Measurements from ENCODE around the gene CLCN1. TPM values are rescaled to one million over a fixed set of nuclear protein-coding genes. Genes with fewer than 3 reads are reported as not detected.

CLCN1 gene
- total RNA-seq, 1 donor = 0.54 TPM

DNA sequence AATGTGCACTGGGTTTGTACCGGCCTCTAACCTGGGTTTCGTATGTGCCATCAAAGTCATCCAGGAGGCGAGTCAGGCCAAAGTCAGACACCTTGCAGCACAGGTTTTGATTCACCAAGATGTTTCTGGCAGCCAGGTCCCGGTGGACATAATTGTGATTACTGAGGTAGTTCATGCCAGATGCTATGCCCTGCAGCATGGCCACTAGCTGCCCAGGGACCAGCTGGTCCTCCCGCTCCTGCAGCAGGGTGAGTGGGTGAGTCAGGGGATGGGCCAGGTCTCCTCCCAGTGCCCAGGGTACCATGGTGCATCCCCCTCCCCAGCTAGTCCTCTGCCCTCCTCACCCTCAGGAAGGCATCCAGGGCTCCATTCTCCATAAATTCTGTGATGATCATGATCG, 78.9 kb downstream of the CLCN1 start:
- DNase-seq (ENCODE audit: low read depth in 2 of 3, low spot score in 2 of 3) = no peak

DNA sequence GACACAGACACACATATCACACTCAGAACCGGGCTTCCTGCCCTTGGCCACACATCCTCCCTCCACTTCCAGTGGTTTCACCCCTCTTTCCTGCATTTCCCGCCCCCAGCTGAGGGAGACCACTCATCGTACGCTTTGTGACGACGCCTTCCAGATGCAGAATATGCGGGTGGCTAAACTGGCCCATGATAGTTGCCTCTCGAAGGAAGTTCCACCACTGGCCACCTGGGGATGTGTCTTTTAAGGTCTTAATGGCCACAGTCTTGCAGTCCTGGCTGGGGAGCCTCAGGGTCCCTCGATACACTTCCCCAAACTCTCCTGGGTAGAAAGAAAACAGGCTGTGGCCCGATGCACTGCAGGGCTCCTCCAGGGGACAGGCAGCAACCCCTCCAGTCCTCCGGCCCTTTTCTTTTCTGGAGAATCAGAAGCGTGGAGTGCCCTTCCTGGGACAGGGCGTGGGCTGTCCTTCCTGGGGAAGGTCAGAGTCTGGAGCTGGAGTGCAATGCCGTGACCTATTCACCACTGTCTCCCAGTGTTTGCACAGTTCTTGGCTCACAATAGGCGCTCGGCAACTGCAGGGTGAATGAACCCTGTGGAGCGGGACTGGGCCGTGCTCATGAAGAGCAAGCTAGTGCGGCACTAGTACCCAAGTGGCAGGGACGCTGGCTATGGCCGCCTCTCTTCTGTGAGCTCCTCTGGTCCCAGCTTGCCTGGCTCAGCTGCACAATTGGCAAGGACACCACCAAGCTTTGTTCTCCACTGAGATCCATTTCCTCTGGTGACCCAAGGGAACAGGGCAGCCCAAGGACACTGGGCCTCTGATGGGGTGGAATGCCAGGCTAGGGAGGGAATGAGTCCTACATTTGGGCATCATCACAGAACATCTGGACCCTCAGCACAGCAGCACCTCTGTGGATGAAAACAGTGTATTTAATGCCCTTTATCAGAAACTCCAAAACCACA, 79.6 kb downstream of the CLCN1 start:
- DNase-seq (ENCODE audit: low read depth in 2 of 3, low spot score in 2 of 3) = peak in 2 of 3 donors; percentile 64 to 84

DNA sequence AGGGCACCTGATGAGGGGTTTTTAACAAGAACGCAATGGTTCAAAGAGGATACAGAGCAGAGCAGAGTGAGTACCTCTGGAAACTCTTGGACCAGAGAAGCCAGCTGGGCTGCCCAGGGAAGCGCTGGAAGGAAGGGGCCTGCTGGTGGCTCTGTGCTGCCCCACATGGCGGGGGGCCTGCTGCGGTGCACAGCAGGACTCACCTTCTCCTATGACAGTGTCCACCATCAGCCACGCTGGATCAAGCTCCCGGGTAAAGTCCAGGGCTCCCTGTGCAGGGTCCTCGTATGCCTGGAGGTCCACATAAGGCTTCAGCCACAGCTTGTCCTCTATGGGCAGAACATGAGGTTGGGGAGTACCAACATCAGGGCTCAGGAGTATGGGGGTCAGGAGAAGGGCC, 80.3 kb downstream of the CLCN1 start:
- DNase-seq (ENCODE audit: low read depth in 2 of 3, low spot score in 2 of 3) = no peak

DNA sequence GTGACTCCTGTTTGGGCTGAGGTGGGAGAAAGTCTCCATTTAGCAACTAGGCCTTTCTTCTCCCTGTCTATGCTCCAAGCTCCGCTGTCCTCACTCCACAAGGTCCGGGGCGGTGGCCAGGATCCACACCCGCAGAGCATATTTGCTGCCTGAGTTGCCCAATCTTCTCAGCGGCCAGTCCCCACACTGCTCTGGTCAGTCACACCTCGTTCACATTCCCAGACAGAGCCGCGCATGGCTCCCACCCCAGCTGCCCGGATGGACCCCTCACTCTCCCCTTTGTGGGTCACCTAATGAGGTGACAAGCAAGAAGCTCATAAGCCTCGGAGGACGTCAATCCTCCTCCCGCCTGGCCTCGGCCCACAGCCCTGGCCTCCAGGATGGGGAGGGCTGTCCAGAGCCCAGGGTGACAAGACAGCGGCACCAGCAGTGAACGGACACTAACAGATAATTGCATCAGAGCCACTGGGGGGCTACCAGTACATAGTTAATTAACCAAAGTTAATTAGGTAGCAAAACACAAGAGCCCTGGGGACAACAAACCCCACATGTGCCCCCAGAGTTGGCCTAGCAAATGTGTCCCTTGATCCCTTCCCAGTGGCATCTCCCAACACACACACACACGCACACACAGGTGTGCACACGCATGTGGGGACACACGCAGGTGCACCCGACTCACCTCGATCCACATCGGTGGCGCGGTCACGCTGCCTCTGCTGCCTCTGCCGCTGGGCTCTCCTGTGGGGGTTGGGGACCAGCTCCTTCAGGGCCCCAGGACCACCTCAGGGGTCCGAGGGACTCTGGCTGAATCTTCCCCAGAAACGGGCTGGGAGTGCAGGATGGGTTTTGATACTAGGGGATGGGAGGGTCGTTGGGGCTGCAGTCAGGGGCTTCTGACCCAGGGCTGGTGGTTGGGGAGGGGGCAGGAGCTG, 81.0 kb downstream of the CLCN1 start:
- no peak for DNase-seq (ENCODE audit: low read depth in 2 of 3, low spot score in 2 of 3)

DNA sequence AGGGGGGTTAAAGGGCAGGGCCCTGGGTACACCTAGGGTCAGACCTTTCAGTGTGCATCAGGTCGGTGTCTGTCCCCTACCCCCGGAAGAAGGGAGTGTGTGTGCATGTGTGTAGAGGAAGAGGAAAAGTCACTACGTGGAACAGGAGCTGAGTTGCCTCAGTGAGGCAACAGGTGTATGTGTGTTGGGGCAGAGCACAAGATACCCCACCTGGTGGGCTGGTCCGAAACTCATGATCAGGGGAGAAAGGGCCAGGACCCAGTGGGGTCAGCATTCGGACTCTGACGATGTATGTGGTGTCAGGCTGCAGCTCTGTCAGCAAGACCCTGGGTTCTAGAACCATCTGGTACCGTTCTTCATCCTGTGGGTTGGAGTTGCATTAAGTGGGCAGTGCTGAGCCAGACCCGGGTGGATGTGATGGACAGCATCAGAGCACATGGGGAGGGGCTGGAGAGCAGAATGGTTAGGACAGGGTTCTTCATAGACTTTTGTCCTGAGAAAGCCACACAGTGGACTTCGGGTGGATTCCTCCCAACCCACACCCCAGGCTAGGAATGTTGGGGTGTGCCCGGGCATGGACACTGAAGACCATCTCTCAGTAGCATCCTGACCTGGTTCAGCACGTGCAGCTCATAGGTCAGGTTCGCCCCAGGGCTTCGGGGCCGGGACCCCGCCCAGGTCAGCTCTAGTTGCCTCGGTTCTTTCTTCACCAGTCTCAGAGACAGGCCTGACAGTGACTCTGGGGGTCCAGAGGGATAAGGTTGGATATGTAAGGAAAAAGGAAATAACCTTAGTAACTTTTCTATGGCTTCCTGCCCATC, 82.0 kb downstream of the CLCN1 start:
- DNase-seq (ENCODE audit: low read depth in 2 of 3, low spot score in 2 of 3) = no peak

DNA sequence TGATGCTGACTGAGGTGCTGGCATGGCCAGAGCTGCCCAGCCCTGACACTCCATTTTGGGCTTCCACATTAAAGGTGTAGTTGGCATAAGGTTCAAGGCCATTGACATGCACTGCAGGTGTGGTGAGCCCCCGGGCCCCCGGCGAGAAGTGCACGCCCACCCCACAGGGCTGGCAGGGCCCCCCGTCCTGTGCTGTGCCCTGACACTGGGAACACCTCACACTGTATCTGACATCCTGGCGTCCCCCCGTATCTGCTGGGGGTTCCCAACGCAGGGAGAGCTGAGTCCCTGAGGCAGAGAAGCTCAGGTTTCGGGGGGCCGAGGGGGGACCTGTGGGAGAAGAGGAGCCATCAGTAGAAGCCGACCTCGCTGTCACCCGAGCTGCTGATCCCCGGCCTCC, 82.7 kb downstream of the CLCN1 start:
- DNase-seq (ENCODE audit: low read depth in 2 of 3, low spot score in 2 of 3) = no peak

DNA sequence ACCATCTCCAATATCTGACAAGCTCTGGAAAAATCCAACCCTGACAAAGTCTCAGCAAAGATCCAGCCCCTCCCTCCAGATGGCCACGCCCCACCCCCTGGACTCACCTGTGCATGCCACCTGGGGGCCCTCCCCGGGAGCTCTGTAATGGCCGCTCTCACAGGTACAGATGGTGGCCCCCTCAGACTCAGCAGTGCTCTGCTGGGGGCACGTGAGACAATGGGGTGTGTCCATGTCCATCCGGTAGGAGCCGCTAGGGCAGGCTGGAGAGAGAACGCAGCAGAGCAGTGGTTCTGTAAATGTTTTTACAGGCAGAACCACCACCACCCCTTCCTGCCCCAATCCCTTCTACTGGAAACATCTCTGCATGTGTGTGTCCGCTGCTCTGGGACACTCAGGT, 83.2 kb downstream of the CLCN1 start:
- DNase-seq (ENCODE audit: low read depth in 2 of 3, low spot score in 2 of 3) = no peak

DNA sequence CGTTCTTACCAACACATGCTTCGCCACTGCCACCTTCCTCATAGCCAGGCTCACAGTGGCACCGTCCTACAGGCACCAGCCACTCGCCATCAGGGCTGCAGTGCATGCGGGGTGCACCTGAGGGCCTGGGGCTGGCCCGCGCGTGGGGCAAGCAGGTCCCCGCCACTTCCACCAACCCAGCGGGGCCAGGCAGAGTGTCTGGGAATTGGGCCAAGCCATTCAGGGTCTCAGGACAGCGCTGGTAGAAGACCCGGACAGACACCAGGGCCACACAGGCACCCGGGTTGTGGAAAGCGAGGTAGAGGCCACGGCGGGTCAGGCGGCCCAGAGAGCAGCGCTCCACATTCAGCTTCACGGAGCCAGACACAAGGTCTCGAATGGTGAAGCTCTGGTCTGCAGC, 83.7 kb downstream of the CLCN1 start:
- no peak for DNase-seq (ENCODE audit: low read depth in 2 of 3, low spot score in 2 of 3)

DNA sequence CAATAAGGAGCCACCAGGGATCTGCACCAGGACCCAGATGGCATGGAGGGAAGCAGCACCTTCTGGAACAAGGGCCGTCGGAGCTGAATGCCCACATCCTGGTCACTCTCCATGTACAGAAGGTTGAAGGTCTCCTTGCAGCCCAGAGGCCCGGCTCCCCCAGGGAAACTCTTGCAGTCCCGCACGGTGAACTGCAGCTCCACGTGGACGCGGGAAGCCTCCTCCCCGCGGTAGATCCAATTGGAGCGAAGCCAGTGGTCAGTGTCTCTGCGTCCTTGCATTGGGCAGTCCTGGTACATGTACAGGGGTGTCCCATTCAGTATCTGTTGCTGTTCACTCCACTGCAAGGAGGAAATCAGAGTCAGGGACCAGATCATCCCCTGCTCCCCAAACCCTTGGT, 85.4 kb downstream of the CLCN1 start:
- no peak for DNase-seq (ENCODE audit: low read depth in 2 of 3, low spot score in 2 of 3)

Small RNA genes lying within 50 kb of the gene (small RNA-seq; reads per million reads assigned to genes)
- gene MIR6892 (not detected), gene RN7SL481P (not detected), gene RN7SL535P (not detected)

Other genes starting within 250 kb of the CLCN1 start
- not detected for gene PIP, start 184.0 kb upstream of the CLCN1 start, total RNA-seq
- gene TAS2R39, start 132.7 kb upstream of the CLCN1 start, total RNA-seq = not detected
- gene TAS2R40, start 94.1 kb upstream of the CLCN1 start, total RNA-seq = not detected
- 153 TPM for gene GSTK1, start 52.7 kb upstream of the CLCN1 start, total RNA-seq
- gene TMEM139, start 31.2 kb upstream of the CLCN1 start, total RNA-seq = not detected
- gene CASP2, start 27.8 kb upstream of the CLCN1 start, total RNA-seq = 64.4 TPM
- 0.81 TPM for gene FAM131B, start 46.6 kb downstream of the CLCN1 start, total RNA-seq
- gene ZYX, start 65.2 kb downstream of the CLCN1 start, total RNA-seq = 100 TPM
- gene EPHA1, start 92.7 kb downstream of the CLCN1 start, total RNA-seq = 6.2 TPM
- 0.27 TPM for gene TAS2R60, start 127.3 kb downstream of the CLCN1 start, total RNA-seq
- gene TAS2R41, start 161.8 kb downstream of the CLCN1 start, total RNA-seq = 1.3 TPM

All from hematopoietic multipotent progenitor cell (in vitro differentiated cells).